ENCODE measurements around the gene MFF. TPM values are rescaled to one million over a fixed set of nuclear protein-coding genes. Genes with fewer than 3 reads are reported as not detected.
"Not testable (repeated sequence)": the region's sequence is repeated elsewhere in the genome, so short reads cannot be mapped to it uniquely, and the experiment has no call there.

Gene MFF
- total RNA-seq, 1 donor from 2014 or later = 55.6 TPM

- DNase-seq = no peak
Measured at GRCh38 chr2:227337442-227337841, 12.4 kb downstream of the MFF start.

- DNase-seq = no peak
Measured at GRCh38 chr2:227339098-227339599, 14.1 kb downstream of the MFF start.

GRCh38 chr2:227340106-227340505 is 15.1 kb downstream of the MFF start:
- DNase-seq = no peak

GRCh38 chr2:227341553-227341952 is 16.5 kb downstream of the MFF start:
- no peak for DNase-seq

GRCh38 chr2:227344231-227344630 is 19.2 kb downstream of the MFF start:
- no peak for DNase-seq

DNA sequence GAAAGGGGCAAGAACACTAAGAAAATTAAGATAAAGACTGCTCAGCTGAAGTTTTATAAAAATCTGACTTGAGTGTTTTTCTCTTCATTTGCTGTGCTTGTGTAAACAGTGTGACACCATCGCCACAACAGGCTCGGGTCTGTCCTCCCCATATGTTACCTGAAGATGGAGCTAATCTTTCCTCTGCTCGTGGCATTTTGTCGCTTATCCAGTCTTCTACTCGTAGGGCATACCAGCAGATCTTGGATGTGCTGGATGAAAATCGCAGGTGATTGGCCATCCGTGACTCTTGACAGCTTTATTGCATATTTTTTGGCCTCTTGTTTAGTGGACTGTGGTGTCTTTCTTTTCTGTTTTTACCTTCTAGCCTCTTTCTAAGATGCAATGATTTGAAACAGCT is 22.1 kb downstream of the MFF start:
- no peak for DNase-seq

- no peak for DNase-seq
Measured at GRCh38 chr2:227348324-227348723, 23.3 kb downstream of the MFF start.

DNA sequence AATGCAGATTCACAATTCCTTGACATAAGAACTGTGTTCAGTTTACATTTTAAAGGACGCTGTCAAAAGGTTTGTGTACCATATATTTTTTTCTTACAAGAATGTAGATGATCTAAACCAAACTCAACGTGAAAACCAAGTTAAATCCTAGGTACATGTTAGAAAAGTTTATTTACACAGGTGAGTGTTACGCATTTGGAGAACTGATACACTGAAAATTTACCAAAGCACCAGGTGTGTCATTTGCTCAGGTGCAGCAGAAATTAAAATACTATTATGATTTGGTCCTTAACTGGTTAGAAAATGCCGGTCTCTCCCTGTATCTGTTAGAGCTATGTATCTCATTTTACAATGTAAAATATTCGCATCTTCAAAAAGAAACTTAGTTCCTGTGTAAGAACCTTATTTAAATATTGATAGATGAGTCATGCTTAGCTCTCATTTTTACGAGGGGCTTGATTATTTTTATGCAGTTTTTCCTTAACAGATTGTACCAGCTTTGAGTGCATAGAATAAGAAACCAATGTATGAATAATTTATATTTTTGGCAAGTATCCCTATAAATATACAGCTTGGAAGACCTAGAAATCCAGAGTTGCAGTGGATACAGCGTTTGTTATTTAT is 25.1 kb downstream of the MFF start:
- no peak for DNase-seq

- no peak for DNase-seq
Measured at GRCh38 chr2:227351639-227352038, 26.6 kb downstream of the MFF start.

DNA sequence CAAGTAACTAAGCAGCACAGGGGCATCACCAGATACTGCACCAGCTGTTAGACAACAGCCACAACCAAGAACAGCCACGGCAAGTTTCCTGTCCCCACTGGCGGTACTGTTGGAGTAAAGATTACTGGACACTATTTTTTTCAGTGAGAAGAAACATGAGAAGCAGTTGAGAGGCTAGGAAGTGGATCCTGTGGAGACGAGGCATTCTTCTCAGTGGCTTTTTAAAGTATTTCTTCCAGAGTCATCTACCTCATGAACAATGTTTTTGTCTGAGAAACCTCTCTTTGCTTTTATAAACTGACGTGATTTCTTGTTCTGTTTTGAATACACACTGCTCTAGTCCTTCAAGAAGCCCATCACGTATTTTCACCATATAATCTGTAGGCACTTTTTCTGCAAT is 35.3 kb downstream of the MFF start:
- DNase-seq = no peak

- DNase-seq = no peak
Measured at GRCh38 chr2:227363756-227364155, 38.7 kb downstream of the MFF start.

DNA sequence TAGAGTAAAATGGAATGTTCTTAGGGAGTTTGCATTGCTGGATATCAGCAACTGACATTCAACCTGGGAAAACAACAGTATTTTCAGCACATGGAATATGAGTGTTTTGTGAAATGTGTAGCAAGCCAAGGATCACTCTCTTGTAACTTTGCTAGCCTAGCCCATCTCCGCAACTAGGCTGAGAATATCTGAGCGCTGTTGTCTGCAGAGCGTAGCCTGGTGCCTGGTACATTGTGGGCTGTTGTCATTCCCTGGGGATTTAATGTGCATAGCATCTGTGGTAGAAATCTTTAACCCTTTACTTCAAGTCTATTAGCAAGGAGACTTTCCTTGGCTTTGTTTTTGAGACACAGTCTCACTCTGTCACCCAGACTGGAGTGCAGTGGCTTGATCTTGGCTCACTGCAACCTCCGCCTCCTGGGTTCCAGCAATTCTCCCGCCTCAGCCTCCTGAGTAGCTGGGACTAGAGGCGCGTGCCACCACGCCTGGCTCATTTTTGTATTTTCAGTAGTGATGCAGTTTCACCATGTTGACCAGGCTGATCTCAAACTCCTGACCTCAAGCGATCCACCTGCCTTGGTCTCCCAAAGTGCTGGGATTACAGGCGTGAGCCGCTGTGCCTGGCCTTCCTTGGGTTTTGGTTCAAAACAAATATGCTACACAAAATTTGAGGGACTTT is 39.7 kb downstream of the MFF start:
- not testable (repeated sequence) for DNase-seq

- no peak for DNase-seq
Measured at GRCh38 chr2:227365833-227366232, 40.8 kb downstream of the MFF start.

GRCh38 chr2:227366769-227367426 is 41.8 kb downstream of the MFF start:
- DNase-seq = no peak

- DNase-seq = no peak
Measured at GRCh38 chr2:227367427-227367795, 42.4 kb downstream of the MFF start.

DNA sequence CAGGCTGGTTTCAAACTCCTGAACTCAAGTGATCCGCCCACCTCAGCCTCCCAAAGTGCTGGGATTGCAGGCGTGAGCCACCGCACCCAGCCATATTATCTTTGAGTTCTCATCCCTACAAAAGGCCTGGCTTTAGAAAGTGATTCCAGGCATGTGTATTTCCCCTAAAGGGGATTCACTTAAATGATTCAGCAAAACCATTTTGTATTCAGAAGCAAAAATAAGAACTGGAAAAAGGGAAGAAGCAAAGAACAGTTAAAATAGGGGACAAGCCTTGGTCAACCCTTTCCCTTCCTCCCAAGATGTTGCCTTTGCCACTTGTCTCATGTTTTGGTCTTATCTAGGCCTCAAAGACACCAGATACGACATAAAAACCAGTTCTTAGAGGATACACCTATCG is 43.5 kb downstream of the MFF start:
- no peak for DNase-seq

DNA sequence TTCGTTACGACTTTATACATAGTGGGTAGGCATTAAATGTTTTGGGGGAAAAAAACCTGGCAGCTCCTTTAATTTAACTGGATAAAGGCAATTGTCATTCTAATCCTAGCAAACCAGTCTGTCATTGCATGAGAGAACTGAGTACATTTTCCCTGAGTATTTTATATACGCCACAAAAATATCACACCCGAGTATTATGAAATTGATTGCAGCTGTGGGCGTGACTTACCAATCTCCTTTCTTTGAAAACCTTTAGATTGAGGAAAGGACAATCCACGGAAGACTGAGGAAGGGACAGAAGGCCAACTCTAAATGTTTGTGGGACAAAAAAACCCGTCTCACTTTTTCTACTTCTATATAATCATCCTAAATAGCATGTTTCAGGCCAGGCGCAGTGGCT is 45.0 kb downstream of the MFF start:
- DNase-seq = no peak

GRCh38 chr2:227370791-227371312 is 45.8 kb downstream of the MFF start:
- DNase-seq = no peak

GRCh38 chr2:227373389-227373788 is 48.3 kb downstream of the MFF start:
- no peak for DNase-seq

- DNase-seq = peak; percentile 40
Measured at GRCh38 chr2:227374158-227374557, 49.1 kb downstream of the MFF start.

- no peak for DNase-seq
Measured at GRCh38 chr2:227376656-227377396, 51.8 kb downstream of the MFF start.

DNA sequence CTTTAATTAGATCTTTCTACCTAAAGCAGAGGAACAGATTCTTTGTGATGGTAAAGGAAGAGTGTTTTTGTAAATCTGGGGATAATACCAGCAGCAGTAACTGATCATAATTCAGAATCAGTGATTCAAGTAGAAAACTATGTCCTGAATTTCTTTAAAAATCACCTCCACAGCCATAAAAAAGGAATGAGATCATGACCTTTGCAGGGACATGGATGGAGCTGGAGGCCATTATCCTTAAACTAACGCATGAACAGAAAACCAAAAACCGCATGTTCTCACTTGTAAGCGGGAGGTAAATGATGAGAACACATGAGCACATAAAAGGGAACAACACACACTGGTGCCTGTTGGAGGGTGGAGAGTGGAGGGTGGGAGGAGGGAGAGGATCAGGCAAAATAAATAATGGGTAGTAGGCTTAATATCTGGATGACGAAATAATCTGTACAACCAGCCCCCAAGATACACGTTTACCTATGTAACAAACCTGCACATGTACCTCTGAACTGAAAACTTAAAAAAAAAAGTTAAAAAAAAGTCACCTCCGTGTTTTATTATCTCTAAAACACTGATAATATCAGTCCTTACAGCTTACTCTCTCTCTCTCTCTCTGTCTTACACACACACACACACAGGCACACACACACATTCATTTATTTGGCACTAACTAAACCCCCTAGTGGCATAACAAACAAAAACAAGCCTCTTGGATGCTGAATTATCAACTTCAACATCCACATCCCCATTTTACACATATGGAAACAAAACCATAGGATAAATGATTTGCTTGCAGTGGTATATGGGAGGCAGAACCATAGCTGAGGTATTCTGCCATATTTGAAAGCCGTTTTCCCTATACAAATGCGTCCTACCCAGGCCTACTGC is 52.7 kb downstream of the MFF start:
- no peak for DNase-seq

Measured in skin of body (tissue), 2 donors.